HepG2 (cell line): ENCODE results near the gene SMIM30. TPM values are rescaled to one million over a fixed set of nuclear protein-coding genes. Genes with fewer than 3 reads are reported as not detected.

Experiments
- ATAC-seq: fragments of 200-7000 bp; cut with Tn5 transposase; 3 replicates; pipeline ENCODE4 v1.9.1; 2020; ENCODE audit warnings: mild to moderate bottlenecking, moderate library complexity
- BruUV-seq: library from RNA; stranded (reverse); fragments of 400-500 nt; replicated peaks from 2 replicates; lab custom pipeline; 2021; lab: Mats Ljungman, UMichigan
- CTCF ChIA-PET: fragments of 300-600 bp; formaldehyde crosslinking; extraction: SDS; loops from one replicate; lab custom pipeline; 2021; ENCODE audit warnings: low total read pairs, inconsistent platforms, low intra/inter-chr PET ratio; lab: Yijun Ruan, JAX
- POLR2A ChIA-PET: fragments of 350-600 bp; sonication (Branson Sonifier 250); formaldehyde crosslinking; loops from one replicate; lab custom pipeline; 2020; ENCODE audit warnings: antibody characterized with exemption, inconsistent platforms; lab: Yijun Ruan, JAX
- DNase-seq: peaks from one replicate; pipeline ENCODE4 v3.0.0-alpha.2; 2015; ENCODE audit warnings: low spot score
- FAIRE-seq: peaks from 3 replicates; lab custom pipeline; 2011; peaks lifted over from hg19 to GRCh38; lab: Jason Lieb, UNC
- H2AFZ ChIP-seq: one replicate; pipeline ENCODE4 v1.6.1; 2011; ENCODE audit warnings: low read length, inconsistent platforms
- H3K27ac ChIP-seq: fragments of 300-600 bp; 3 replicates; pipeline ENCODE4 v1.8.0; 2011; ENCODE audit warnings: mixed run types, mild to moderate bottlenecking, mixed read lengths, low read length, inconsistent platforms; ENCODE audit not compliant: insufficient read depth; ENCODE audit errors: extremely low read length
- H3K27me3 ChIP-seq, 2 experiments: fragments of 200-600 bp in 1 of 2; 2 replicates in 1 of 2; 3 replicates in 1 of 2; pipeline versions ENCODE4 v1.6.0 to v1.8.0; 2011; ENCODE audit warnings: low read length in 2 of 2, mild to moderate bottlenecking in 2 of 2, moderate library complexity in 2 of 2, inconsistent platforms in 1 of 2; ENCODE audit not compliant: insufficient read depth in 2 of 2, control insufficient read depth in 1 of 2
- H3K36me3 ChIP-seq, 2 experiments: fragments of 200-600 bp in 1 of 2; replicated peaks in 1 of 2; 2 replicates in 1 of 2; 3 replicates in 1 of 2; pipeline versions ENCODE4 v1.5.1 to v1.8.0; 2011; ENCODE audit warnings: low read length in 2 of 2, inconsistent platforms in 1 of 2; ENCODE audit not compliant: insufficient read depth in 2 of 2, control insufficient read depth in 1 of 2
- H3K4me1 ChIP-seq: 2 replicates; pipeline ENCODE4 v1.5.1; 2012; ENCODE audit warnings: low read length, inconsistent platforms; ENCODE audit not compliant: insufficient read depth
- H3K4me2 ChIP-seq: 2 replicates; pipeline ENCODE4 v1.6.0; 2011; ENCODE audit warnings: low read depth, low read length, inconsistent platforms
- H3K4me3 ChIP-seq, 3 experiments: fragments of 200-600 bp in 1 of 3; sonication (generic), shearing (Covaris generic) in 1 of 3; replicated peaks in 1 of 3; 2 replicates each; pipeline ENCODE4 v1.5.1; 2011 to 2016; ENCODE audit warnings: low read length in 3 of 3, inconsistent platforms in 2 of 3, low read depth in 2 of 3, mild to moderate bottlenecking in 2 of 3, control low read depth in 1 of 3, mixed read lengths in 1 of 3; ENCODE audit not compliant: insufficient read depth in 1 of 3
- H3K79me2 ChIP-seq: one replicate; pipeline ENCODE4 v1.6.1; 2011; ENCODE audit warnings: low read length, inconsistent platforms; ENCODE audit not compliant: insufficient read depth
- H3K9ac ChIP-seq: 2 replicates; pipeline ENCODE4 v1.6.0; 2011; ENCODE audit warnings: mild to moderate bottlenecking, low read depth, low read length, inconsistent platforms; ENCODE audit not compliant: insufficient read depth
- H3K9me3 ChIP-seq: 2 replicates; pipeline ENCODE4 v1.5.1; 2012; ENCODE audit warnings: mild to moderate bottlenecking, low read length
- H4K20me1 ChIP-seq: 2 replicates; pipeline ENCODE4 v1.6.0; 2011; ENCODE audit warnings: inconsistent platforms, mild to moderate bottlenecking, low read length, moderate library complexity; ENCODE audit not compliant: insufficient read depth
- CBFB ChIP-seq: sonication (generic); formaldehyde crosslinking; IDR thresholded peaks from 2 replicates; pipeline ENCODE4 v1.4.0; 2020; ENCODE audit warnings: missing genetic modification reagents
- DBP ChIP-seq: sonication (generic); formaldehyde crosslinking; IDR thresholded peaks from 2 replicates; pipeline ENCODE4 v1.4.0; 2020; ENCODE audit warnings: missing genetic modification reagents; ENCODE audit errors: not compliant biosample characterization
- ESRRA ChIP-seq: sonication (generic); formaldehyde crosslinking; IDR thresholded peaks from 2 replicates; pipeline ENCODE4 v1.5.1; 2020; ENCODE audit warnings: mild to moderate bottlenecking, low read depth, missing genetic modification reagents
- EZH2 ChIP-seq: conservative IDR thresholded peaks from 2 replicates; pipeline ENCODE4 v1.6.1; 2012; ENCODE audit warnings: mild to moderate bottlenecking, low read depth, low read length, moderate library complexity
- IRF1 ChIP-seq: sonication (generic); formaldehyde crosslinking; IDR thresholded peaks from 2 replicates; pipeline ENCODE4 v1.4.0; 2020; ENCODE audit warnings: low read depth, mild to moderate bottlenecking, missing genetic modification reagents
- IRX3 ChIP-seq: sonication (generic); formaldehyde crosslinking; IDR thresholded peaks from 2 replicates; pipeline ENCODE4 v1.8.1; 2023; ENCODE audit warnings: mild to moderate bottlenecking, low read depth, missing genetic modification reagents, borderline replicate concordance
- NAIF1 ChIP-seq: sonication (generic); formaldehyde crosslinking; IDR thresholded peaks from 2 replicates; pipeline ENCODE4 v1.5.0; 2020; ENCODE audit warnings: mild to moderate bottlenecking, missing genetic modification reagents, borderline replicate concordance
- RAD21 ChIP-seq: fragments of 450-650 bp; formaldehyde crosslinking; IDR thresholded peaks from 2 replicates; pipeline ENCODE4 v1.5.0; 2020; ENCODE audit warnings: mild to moderate bottlenecking
- SALL1 ChIP-seq: sonication (generic); formaldehyde crosslinking; IDR thresholded peaks from 2 replicates; pipeline ENCODE4 v1.8.0; 2022; ENCODE audit warnings: mild to moderate bottlenecking, missing genetic modification reagents
- SMC3 ChIP-seq: IDR thresholded peaks from 2 replicates; pipeline ENCODE4 v1.6.1; 2011; ENCODE audit warnings: low read length, improper control_type of control experiment
- SPEN ChIP-seq: sonication (generic); formaldehyde crosslinking; IDR thresholded peaks from 2 replicates; pipeline ENCODE4 v1.5.1; 2020; ENCODE audit warnings: low read depth, mild to moderate bottlenecking, missing genetic modification reagents
- ZBTB1 ChIP-seq: sonication (generic); formaldehyde crosslinking; IDR thresholded peaks from 2 replicates; pipeline ENCODE4 v1.4.0; 2020; ENCODE audit warnings: missing genetic modification reagents, borderline replicate concordance
- ZBTB8A ChIP-seq: sonication (generic); formaldehyde crosslinking; IDR thresholded peaks from 2 replicates; pipeline ENCODE4 v1.4.0; 2020; ENCODE audit warnings: mild to moderate bottlenecking, low read depth, missing genetic modification reagents, borderline replicate concordance
- ZFP36L2 ChIP-seq: sonication (generic); formaldehyde crosslinking; IDR thresholded peaks from 2 replicates; pipeline ENCODE4 v1.4.0; 2020; ENCODE audit warnings: missing genetic modification reagents
- ZNF446 ChIP-seq: sonication (generic); formaldehyde crosslinking; IDR thresholded peaks from 2 replicates; pipeline ENCODE4 v1.5.0; 2020; ENCODE audit warnings: mild to moderate bottlenecking, missing genetic modification reagents
- ZNF746 ChIP-seq: sonication (generic); formaldehyde crosslinking; IDR thresholded peaks from 2 replicates; pipeline ENCODE4 v1.8.0; 2022; ENCODE audit warnings: mild to moderate bottlenecking, missing genetic modification reagents
- ZNF790 ChIP-seq: sonication (generic); formaldehyde crosslinking; IDR thresholded peaks from 2 replicates; pipeline ENCODE4 v1.8.0; 2022; ENCODE audit warnings: missing genetic modification reagents, mild to moderate bottlenecking, borderline replicate concordance
- WGBS: methylation state at CpG from one replicate; pipeline ENCODE4 v1.1.6; 2017; ENCODE audit warnings: low lambda C conversion rate; 5-methylcytosine and 5-hydroxymethylcytosine counted together
- in situ Hi-C: cut with HindIII; loops from 2 replicates; pipeline ENCODE4 v1.10.0; 2017; ENCODE audit warnings: low pct_unique_long_range_greater_than_20kb; ENCODE audit not compliant: extremely low pct_ligation_motif_present
- intact Hi-C: fragments of 100-400 bp; cut with micrococcal nuclease; formaldehyde crosslinking; loops from one replicate; pipeline ENCODE4 v1.10.0; 2022; ENCODE audit not compliant: unreplicated experiment
- polyA plus RNA-seq, 8 experiments: library from polyadenylated mRNA; depleted of rRNA in 3 of 8; stranded (reverse) in 7 of 8; unstranded in 1 of 8; fragments of >200 nt; fragmentation: Illumina TruSeq in 4 of 8; extraction: Trizol in 4 of 8; gene quantifications; 2 replicates each; pipeline versions ENCODE4 v1.2.1 to v1.2.3, GENCODE V29; 2011 to 2016; ENCODE audit warnings: low read depth in 4 of 8, missing spikeins in 1 of 8, mixed read lengths in 1 of 8; ENCODE audit not compliant: insufficient read depth in 1 of 8
- total RNA-seq, 5 experiments: library from RNA; depleted of rRNA; stranded (reverse); fragments of >200 nt; fragmentation: Illumina TruSeq; extraction: Trizol; gene quantifications; 2 replicates each; pipeline ENCODE4 v1.2.3, GENCODE V29; 2016; ENCODE audit warnings: low read depth in 1 of 5
- TF ChIP-seq, protein P1 (sequence below): sonication (generic); formaldehyde crosslinking; IDR thresholded peaks from 2 replicates; pipeline ENCODE4 v1.4.0; 2020; ENCODE audit warnings: missing genetic modification reagents
- TF ChIP-seq, protein P2 (sequence below): sonication (generic); formaldehyde crosslinking; IDR thresholded peaks from 2 replicates; pipeline ENCODE4 v1.8.0; 2022; ENCODE audit warnings: mild to moderate bottlenecking, missing genetic modification reagents; ENCODE audit not compliant: insufficient replicate concordance
- TF ChIP-seq, protein P3 (sequence below): IDR thresholded peaks from 2 replicates; pipeline ENCODE4 v1.6.1; 2016

Gene SMIM30
- total and polyA plus RNA-seq, 2 of the 13 experiments (the other 11 are each of a cell fraction or from before 2014, with no cell fraction given) = 23.5 to 25.2 TPM

DNA sequence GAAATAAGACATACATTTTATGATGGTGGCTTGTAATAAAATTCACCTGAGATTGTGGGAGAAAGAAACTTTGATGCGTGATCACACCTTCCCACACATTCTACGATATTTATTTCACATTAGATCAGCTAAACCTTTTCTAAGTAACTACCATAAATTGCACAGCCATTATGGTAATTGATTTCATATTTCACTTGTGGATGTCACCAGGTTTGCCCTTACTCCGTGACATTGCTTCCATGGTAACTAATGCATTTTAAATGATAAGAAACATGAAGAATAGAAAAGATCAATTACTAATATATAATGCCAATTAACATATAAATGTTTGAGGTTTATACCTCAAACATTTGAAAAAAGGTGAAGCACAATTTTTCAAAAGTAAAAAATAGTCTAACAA, 35.8 kb upstream of the SMIM30 start:
- in situ Hi-C loops (loop anchor here (25.0 kb wide), 1 partner anchor 258 kb away; no protein-coding TSS in a partner anchor), intact Hi-C loops (loop anchor here (10.0 kb wide), 1 partner anchor 561 kb away; no protein-coding TSS in a partner anchor)
- 4% methylated on average over 3 of the region's 3 CpGs for WGBS

More for the DNA sequence above, 35.8 kb upstream of the SMIM30 start:
- Histone ChIP-seq H3K4me2 (no peak overlapping the region), H3K27me3 (no peaks in the 10 kb centered on the region; a peak in 1 of 5 replicates), H3K36me3 (no peaks in the 10 kb centered on the region), H3K79me2 (no peaks in the 10 kb centered on the region), H3K9me3 (no peaks in the 10 kb centered on the region), H3K9ac (no peak overlapping the region), H3K4me3 (no peak overlapping the region), H4K20me1 (no peaks in the 10 kb centered on the region), H3K27ac (no peak overlapping the region), H3K4me1 (no peaks in the 10 kb centered on the region), H2AFZ (no peak overlapping the region)
- CTCF ChIA-PET = no interaction called here
- POLR2A ChIA-PET = no interaction called here
- FAIRE-seq (no peak), DNase-seq (no peak), ATAC-seq (no peak)
- BruUV-seq = no TSS peak
- TF ChIP-seq IRX3 (CRISPR knock-in tag) (no peak), EZH2 (no peak), ZNF790 (CRISPR knock-in tag) (no peak), RAD21 (CRISPR knock-in tag) (no peak), DBP (CRISPR knock-in tag) (no peak), SALL1 (CRISPR knock-in tag) (no peak), ESRRA (CRISPR knock-in tag) (no peak), ZNF446 (CRISPR knock-in tag) (no peak), ZNF746 (CRISPR knock-in tag) (no peak), CBFB (CRISPR knock-in tag) (no peak), IRF1 (no peak), NAIF1 (CRISPR knock-in tag) (no peak), SPEN (no peak), ZBTB8A (CRISPR knock-in tag) (no peak), ZFP36L2 (no peak), SMC3 (no peak), ZBTB1 (no peak)
- TF ChIP-seq, protein P1, sequence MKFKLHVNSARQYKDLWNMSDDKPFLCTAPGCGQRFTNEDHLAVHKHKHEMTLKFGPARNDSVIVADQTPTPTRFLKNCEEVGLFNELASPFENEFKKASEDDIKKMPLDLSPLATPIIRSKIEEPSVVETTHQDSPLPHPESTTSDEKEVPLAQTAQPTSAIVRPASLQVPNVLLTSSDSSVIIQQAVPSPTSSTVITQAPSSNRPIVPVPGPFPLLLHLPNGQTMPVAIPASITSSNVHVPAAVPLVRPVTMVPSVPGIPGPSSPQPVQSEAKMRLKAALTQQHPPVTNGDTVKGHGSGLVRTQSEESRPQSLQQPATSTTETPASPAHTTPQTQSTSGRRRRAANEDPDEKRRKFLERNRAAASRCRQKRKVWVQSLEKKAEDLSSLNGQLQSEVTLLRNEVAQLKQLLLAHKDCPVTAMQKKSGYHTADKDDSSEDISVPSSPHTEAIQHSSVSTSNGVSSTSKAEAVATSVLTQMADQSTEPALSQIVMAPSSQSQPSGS = no peak
- TF ChIP-seq, protein P2, sequence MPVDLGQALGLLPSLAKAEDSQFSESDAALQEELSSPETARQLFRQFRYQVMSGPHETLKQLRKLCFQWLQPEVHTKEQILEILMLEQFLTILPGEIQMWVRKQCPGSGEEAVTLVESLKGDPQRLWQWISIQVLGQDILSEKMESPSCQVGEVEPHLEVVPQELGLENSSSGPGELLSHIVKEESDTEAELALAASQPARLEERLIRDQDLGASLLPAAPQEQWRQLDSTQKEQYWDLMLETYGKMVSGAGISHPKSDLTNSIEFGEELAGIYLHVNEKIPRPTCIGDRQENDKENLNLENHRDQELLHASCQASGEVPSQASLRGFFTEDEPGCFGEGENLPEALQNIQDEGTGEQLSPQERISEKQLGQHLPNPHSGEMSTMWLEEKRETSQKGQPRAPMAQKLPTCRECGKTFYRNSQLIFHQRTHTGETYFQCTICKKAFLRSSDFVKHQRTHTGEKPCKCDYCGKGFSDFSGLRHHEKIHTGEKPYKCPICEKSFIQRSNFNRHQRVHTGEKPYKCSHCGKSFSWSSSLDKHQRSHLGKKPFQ (CRISPR knock-in tag) = no peak
- TF ChIP-seq, protein P3, sequence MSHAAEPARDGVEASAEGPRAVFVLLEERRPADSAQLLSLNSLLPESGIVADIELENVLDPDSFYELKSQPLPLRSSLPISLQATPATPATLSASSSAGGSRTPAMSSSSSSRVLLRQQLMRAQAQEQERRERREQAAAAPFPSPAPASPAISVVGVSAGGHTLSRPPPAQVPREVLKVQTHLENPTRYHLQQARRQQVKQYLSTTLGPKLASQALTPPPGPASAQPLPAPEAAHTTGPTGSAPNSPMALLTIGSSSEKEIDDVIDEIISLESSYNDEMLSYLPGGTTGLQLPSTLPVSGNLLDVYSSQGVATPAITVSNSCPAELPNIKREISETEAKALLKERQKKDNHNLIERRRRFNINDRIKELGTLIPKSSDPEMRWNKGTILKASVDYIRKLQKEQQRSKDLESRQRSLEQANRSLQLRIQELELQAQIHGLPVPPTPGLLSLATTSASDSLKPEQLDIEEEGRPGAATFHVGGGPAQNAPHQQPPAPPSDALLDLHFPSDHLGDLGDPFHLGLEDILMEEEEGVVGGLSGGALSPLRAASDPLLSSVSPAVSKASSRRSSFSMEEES (CRISPR knock-in tag) = no peak
